Activated naive CD8-positive, alpha-beta T cell treated with anti-CD3 and anti-CD28 coated beads, Interleukin-2, amount 50 U/mL, for 24 hours (primary cell): ENCODE data around the gene MARK3.

Source experiments
- ATAC-seq: fragments of 150-1000 bp; cut with Tn5 transposase; one replicate; pipeline ENCODE4 v1.10.0; 2021
- DNase-seq: peaks from one replicate; pipeline ENCODE4 v3.0.0; 2021
- H3K27ac Mint-ChIP-seq: one replicate; pipeline ENCODE4 v1.8.0; 2021; ENCODE audit warnings: mild to moderate bottlenecking, mixed read lengths
- H3K27me3 Mint-ChIP-seq: one replicate; pipeline ENCODE4 v1.8.0; 2021; ENCODE audit warnings: mixed read lengths
- H3K36me3 Mint-ChIP-seq: one replicate; pipeline ENCODE4 v1.8.0; 2021; ENCODE audit warnings: low read depth, mixed read lengths
- H3K4me1 Mint-ChIP-seq: one replicate; pipeline ENCODE4 v1.8.0; 2021; ENCODE audit warnings: mixed read lengths
- H3K4me3 Mint-ChIP-seq: one replicate; pipeline ENCODE4 v1.8.0; 2021; ENCODE audit warnings: mild to moderate bottlenecking, moderate library complexity, mixed read lengths
- H3K9me3 Mint-ChIP-seq: one replicate; pipeline ENCODE4 v1.8.0; 2021; ENCODE audit warnings: mixed read lengths

Gene MARK3

GRCh38 chr14:103380719-103381377 lies 4.4 kb upstream of the MARK3 start:
- Mint-ChIP-seq H3K4me3 (no peak overlapping the region), H3K36me3 (no peaks in the 10 kb centered on the region), H3K27ac (no peak overlapping the region), H3K4me1 (peaks cover 18% of the 10 kb centered on the region), H3K9me3 (no peaks in the 10 kb centered on the region), H3K27me3 (no peaks in the 10 kb centered on the region)
- DNase-seq = no peak
- ATAC-seq = no peak

GRCh38 chr14:103382376-103382775 lies 2.8 kb upstream of the MARK3 start:
- Mint-ChIP-seq H3K4me3 (no peak overlapping the region), H3K36me3 (peaks cover 3% of the 10 kb centered on the region), H3K9me3 (no peaks in the 10 kb centered on the region), H3K27me3 (no peaks in the 10 kb centered on the region), H3K4me1 (peaks cover 21% of the 10 kb centered on the region), H3K27ac (no peak overlapping the region)
- no peak for DNase-seq
- ATAC-seq = no peak

GRCh38 chr14:103384450-103385151 lies 614 bp upstream of the MARK3 start:
- no peaks in the 10 kb centered on the region for H3K27me3 Mint-ChIP-seq
- H3K9me3 Mint-ChIP-seq = no peaks in the 10 kb centered on the region
- H3K36me3 Mint-ChIP-seq = peaks cover 9% of the 10 kb centered on the region
- H3K4me3 Mint-ChIP-seq = peak overlapping the region; percentile 92
- H3K27ac Mint-ChIP-seq = peak overlapping the region; percentile 85
- peaks cover 38% of the 10 kb centered on the region for H3K4me1 Mint-ChIP-seq
- ATAC-seq = no peak
- no peak for DNase-seq

- H3K9me3 Mint-ChIP-seq = no peaks in the 10 kb centered on the region
- H3K4me1 Mint-ChIP-seq = peaks cover 48% of the 10 kb centered on the region
- H3K4me3 Mint-ChIP-seq = peak overlapping the region; percentile 92
- no peaks in the 10 kb centered on the region for H3K27me3 Mint-ChIP-seq
- peak overlapping the region; percentile 95 for H3K27ac Mint-ChIP-seq
- ATAC-seq (peak; percentile 2), DNase-seq (peak; percentile 49)
- H3K36me3 Mint-ChIP-seq = peaks cover 9% of the 10 kb centered on the region
Observed at GRCh38 chr14:103385929-103386712, 906 bp downstream of the MARK3 start.

GRCh38 chr14:103386713-103387329 lies 1.6 kb downstream of the MARK3 start:
- no peaks in the 10 kb centered on the region for H3K27me3 Mint-ChIP-seq
- DNase-seq = no peak
- peak overlapping the region; percentile 92 for H3K4me3 Mint-ChIP-seq
- peaks cover 9% of the 10 kb centered on the region for H3K36me3 Mint-ChIP-seq
- H3K9me3 Mint-ChIP-seq = no peaks in the 10 kb centered on the region
- no peak for ATAC-seq
- H3K27ac Mint-ChIP-seq = peak overlapping the region; percentile 95
- peaks cover 49% of the 10 kb centered on the region for H3K4me1 Mint-ChIP-seq

- Mint-ChIP-seq H3K27me3 (no peaks in the 10 kb centered on the region), H3K27ac (peak overlapping the region; percentile 4), H3K36me3 (peaks cover 9% of the 10 kb centered on the region), H3K9me3 (no peaks in the 10 kb centered on the region), H3K4me1 (peaks cover 49% of the 10 kb centered on the region), H3K4me3 (peak overlapping the region; percentile 92)
- ATAC-seq (no peak), DNase-seq (no peak)
Observed at GRCh38 chr14:103388664-103389063, 3.4 kb downstream of the MARK3 start.

- Mint-ChIP-seq H3K4me3 (no peak overlapping the region), H3K36me3 (peaks cover 9% of the 10 kb centered on the region), H3K4me1 (peaks cover 57% of the 10 kb centered on the region), H3K27ac (peak overlapping the region; percentile 52), H3K9me3 (no peaks in the 10 kb centered on the region), H3K27me3 (no peaks in the 10 kb centered on the region)
- DNase-seq = no peak
- no peak for ATAC-seq
Observed at GRCh38 chr14:103390605-103391004, 5.4 kb downstream of the MARK3 start.

- Mint-ChIP-seq H3K4me3 (no peak overlapping the region), H3K9me3 (no peaks in the 10 kb centered on the region), H3K36me3 (peaks cover 9% of the 10 kb centered on the region), H3K27me3 (no peaks in the 10 kb centered on the region), H3K27ac (no peak overlapping the region), H3K4me1 (peaks cover 62% of the 10 kb centered on the region)
- ATAC-seq (peak; percentile 76), DNase-seq (peak; percentile 38)
Observed at GRCh38 chr14:103391048-103391447, 5.8 kb downstream of the MARK3 start.

- Mint-ChIP-seq H3K27me3 (no peaks in the 10 kb centered on the region), H3K36me3 (peaks cover 7% of the 10 kb centered on the region), H3K4me1 (peaks cover 68% of the 10 kb centered on the region), H3K9me3 (no peaks in the 10 kb centered on the region), H3K27ac (no peak overlapping the region), H3K4me3 (no peak overlapping the region)
- no peak for DNase-seq
- no peak for ATAC-seq
Observed at GRCh38 chr14:103392106-103392505, 6.9 kb downstream of the MARK3 start.

- DNase-seq (no peak), ATAC-seq (no peak)
- no peaks in the 10 kb centered on the region for H3K27me3 Mint-ChIP-seq
- peaks cover 64% of the 10 kb centered on the region for H3K4me1 Mint-ChIP-seq
- peaks cover 6% of the 10 kb centered on the region for H3K36me3 Mint-ChIP-seq
- H3K4me3 Mint-ChIP-seq = no peak overlapping the region
- no peaks in the 10 kb centered on the region for H3K9me3 Mint-ChIP-seq
- H3K27ac Mint-ChIP-seq = no peak overlapping the region
Observed at GRCh38 chr14:103392572-103392971, 7.4 kb downstream of the MARK3 start.

GRCh38 chr14:103393070-103393469 lies 7.9 kb downstream of the MARK3 start:
- H3K27ac Mint-ChIP-seq = no peak overlapping the region
- ATAC-seq = no peak
- no peaks in the 10 kb centered on the region for H3K9me3 Mint-ChIP-seq
- peaks cover 64% of the 10 kb centered on the region for H3K4me1 Mint-ChIP-seq
- no peak for DNase-seq
- no peak overlapping the region for H3K4me3 Mint-ChIP-seq
- H3K27me3 Mint-ChIP-seq = no peaks in the 10 kb centered on the region
- peaks cover 7% of the 10 kb centered on the region for H3K36me3 Mint-ChIP-seq

- H3K4me1 Mint-ChIP-seq = peaks cover 63% of the 10 kb centered on the region
- ATAC-seq = no peak
- H3K27ac Mint-ChIP-seq = no peak overlapping the region
Observed at GRCh38 chr14:103393676-103394626, 8.7 kb downstream of the MARK3 start.

GRCh38 chr14:103395244-103395643 lies 10.0 kb downstream of the MARK3 start:
- H3K27me3 Mint-ChIP-seq = no peaks in the 10 kb centered on the region
- H3K9me3 Mint-ChIP-seq = no peaks in the 10 kb centered on the region
- peak overlapping the region; percentile 0 for H3K27ac Mint-ChIP-seq
- H3K4me1 Mint-ChIP-seq = peaks cover 65% of the 10 kb centered on the region
- H3K4me3 Mint-ChIP-seq = no peak overlapping the region
- ATAC-seq (no peak), DNase-seq (no peak)
- peaks cover 4% of the 10 kb centered on the region for H3K36me3 Mint-ChIP-seq

More at GRCh38 chr14:103393676-103394626, 8.7 kb downstream of the MARK3 start:
- DNase-seq = no peak
- Mint-ChIP-seq H3K27me3 (no peaks in the 10 kb centered on the region), H3K36me3 (peaks cover 2% of the 10 kb centered on the region), H3K4me3 (no peak overlapping the region), H3K9me3 (no peaks in the 10 kb centered on the region)
